Left ventricle myocardium inferior (tissue), 1 donor: ENCODE measurements around the gene SLX9. TPM values are rescaled to one million over a fixed set of nuclear protein-coding genes. Genes with fewer than 3 reads are reported as not detected.

Experiments
- DNase-seq: peaks from one replicate; pipeline ENCODE4 v3.0.0-alpha.2; 2020
- H3K27ac ChIP-seq: fragments of 200-600 bp; replicated peaks from 2 replicates; pipeline ENCODE4 v1.8.0; 2021
- H3K27me3 ChIP-seq: fragments of 200-600 bp; 2 replicates; pipeline ENCODE4 v1.8.0; 2021; ENCODE audit warnings: low read depth
- H3K36me3 ChIP-seq: fragments of 200-600 bp; 2 replicates; pipeline ENCODE4 v1.8.0; 2021
- H3K4me1 ChIP-seq: fragments of 200-600 bp; 2 replicates; pipeline ENCODE4 v1.8.0; 2021
- H3K4me3 ChIP-seq: fragments of 200-600 bp; 2 replicates; pipeline ENCODE4 v1.8.0; 2021; ENCODE audit warnings: mild to moderate bottlenecking, moderate library complexity
- H3K9me3 ChIP-seq: fragments of 200-600 bp; replicated peaks from 2 replicates; pipeline ENCODE4 v1.8.0; 2021
- intact Hi-C: fragments of 100-400 bp; cut with micrococcal nuclease; formaldehyde crosslinking; loops from one replicate; pipeline ENCODE4 v1.11.0; 2022
- total RNA-seq: library from RNA; stranded (reverse); fragmentation: NEBNext Ultra II Directional; extraction: Animal tissue kit (Norgen Biotek cat#: 25700); gene quantifications from one replicate; pipeline ENCODE4 v1.2.1, GENCODE V29; 2021
- TF ChIP-seq, protein P1 (sequence below): fragments of 200-600 bp; IDR thresholded peaks from 2 replicates; pipeline ENCODE4 v1.8.0; 2021; ENCODE audit warnings: antibody characterized with exemption, mild to moderate bottlenecking, borderline replicate concordance
- donor health status: DM: no; HTN: yes; CAD: no; lungs with severe emphysema.

The SLX9 gene
- total RNA-seq, 1 donor from 2014 or later = 70.7 TPM

GRCh38 chr21:44946254-44947041 is 6.6 kb downstream of the SLX9 start:
- peak overlapping the region; percentile 91 for H3K27ac ChIP-seq

GRCh38 chr21:44947111-44947929 is 7.5 kb downstream of the SLX9 start:
- peak overlapping the region; percentile 91 for H3K27ac ChIP-seq
- no peaks in the 10 kb centered on the region for H3K9me3 ChIP-seq
- H3K36me3 ChIP-seq = peaks cover 35% of the 10 kb centered on the region
- no peaks in the 10 kb centered on the region for H3K27me3 ChIP-seq
- TF ChIP-seq, protein P1, sequence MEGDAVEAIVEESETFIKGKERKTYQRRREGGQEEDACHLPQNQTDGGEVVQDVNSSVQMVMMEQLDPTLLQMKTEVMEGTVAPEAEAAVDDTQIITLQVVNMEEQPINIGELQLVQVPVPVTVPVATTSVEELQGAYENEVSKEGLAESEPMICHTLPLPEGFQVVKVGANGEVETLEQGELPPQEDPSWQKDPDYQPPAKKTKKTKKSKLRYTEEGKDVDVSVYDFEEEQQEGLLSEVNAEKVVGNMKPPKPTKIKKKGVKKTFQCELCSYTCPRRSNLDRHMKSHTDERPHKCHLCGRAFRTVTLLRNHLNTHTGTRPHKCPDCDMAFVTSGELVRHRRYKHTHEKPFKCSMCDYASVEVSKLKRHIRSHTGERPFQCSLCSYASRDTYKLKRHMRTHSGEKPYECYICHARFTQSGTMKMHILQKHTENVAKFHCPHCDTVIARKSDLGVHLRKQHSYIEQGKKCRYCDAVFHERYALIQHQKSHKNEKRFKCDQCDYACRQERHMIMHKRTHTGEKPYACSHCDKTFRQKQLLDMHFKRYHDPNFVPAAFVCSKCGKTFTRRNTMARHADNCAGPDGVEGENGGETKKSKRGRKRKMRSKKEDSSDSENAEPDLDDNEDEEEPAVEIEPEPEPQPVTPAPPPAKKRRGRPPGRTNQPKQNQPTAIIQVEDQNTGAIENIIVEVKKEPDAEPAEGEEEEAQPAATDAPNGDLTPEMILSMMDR = no peak
- peak; percentile 75 for DNase-seq
- H3K4me1 ChIP-seq = peaks cover 90% of the 10 kb centered on the region
- peak overlapping the region; percentile 39 for H3K4me3 ChIP-seq
- intact Hi-C loops = loop anchor here (5.0 kb wide), 1 partner anchor 190 kb away; no protein-coding TSS in a partner anchor

More at GRCh38 chr21:44946254-44947041, 6.6 kb downstream of the SLX9 start:
- H3K4me1 ChIP-seq = peaks cover 93% of the 10 kb centered on the region
- H3K27me3 ChIP-seq = no peaks in the 10 kb centered on the region
- TF ChIP-seq, protein P1 = no peak
- peaks cover 33% of the 10 kb centered on the region for H3K36me3 ChIP-seq
- H3K4me3 ChIP-seq = peak overlapping the region; percentile 31
- peak; percentile 18 for DNase-seq
- intact Hi-C loops = loop anchor here (5.0 kb wide), 1 partner anchor 191 kb away; no protein-coding TSS in a partner anchor
- H3K9me3 ChIP-seq = no peaks in the 10 kb centered on the region

GRCh38 chr21:44947930-44948331 is 8.1 kb downstream of the SLX9 start:
- peaks cover 35% of the 10 kb centered on the region for H3K36me3 ChIP-seq
- peak overlapping the region; percentile 39 for H3K4me3 ChIP-seq
- DNase-seq = peak; percentile 67
- H3K27ac ChIP-seq = peak overlapping the region; percentile 91
- TF ChIP-seq, protein P1 = no peak
- no peaks in the 10 kb centered on the region for H3K27me3 ChIP-seq
- intact Hi-C loops = loop anchor here (5.0 kb wide), 1 partner anchor 189 kb away; no protein-coding TSS in a partner anchor
- no peaks in the 10 kb centered on the region for H3K9me3 ChIP-seq
- H3K4me1 ChIP-seq = peaks cover 89% of the 10 kb centered on the region

GRCh38 chr21:44948426-44949120 is 8.7 kb downstream of the SLX9 start:
- Histone ChIP-seq H3K36me3 (peaks cover 28% of the 10 kb centered on the region), H3K4me3 (no peak overlapping the region), H3K27ac (peak overlapping the region; percentile 85), H3K9me3 (no peaks in the 10 kb centered on the region), H3K27me3 (no peaks in the 10 kb centered on the region), H3K4me1 (peaks cover 89% of the 10 kb centered on the region)
- DNase-seq = peak; percentile 16
- TF ChIP-seq, protein P1 = no peak
- intact Hi-C loops = loop anchor here (5.0 kb wide), 1 partner anchor 189 kb away; no protein-coding TSS in a partner anchor
